PC-3 (cell line): ENCODE data around the gene CRTAC1. TPM values are rescaled to one million over a fixed set of nuclear protein-coding genes. Genes with fewer than 3 reads are reported as not detected.

ENCODE experiments used
- ATAC-seq: fragments of 200-7000 bp; cut with Tn5 transposase; 2 replicates; pipeline ENCODE4 v1.9.1; 2020; ENCODE audit warnings: mild to moderate bottlenecking, moderate library complexity
- BruUV-seq: library from RNA; stranded (reverse); fragments of 400-500 nt; replicated peaks from 2 replicates; lab custom pipeline; 2021; lab: Mats Ljungman, UMichigan
- CTCF ChIA-PET: fragments of 300-600 bp; sonication (Branson Sonifier 250); formaldehyde crosslinking; loops from one replicate; lab custom pipeline; 2022; ENCODE audit warnings: antibody characterized with exemption; lab: Charles Lee
- POLR2A ChIA-PET: fragments of 300-600 bp; sonication (Branson Sonifier 250); formaldehyde crosslinking; loops from one replicate; lab custom pipeline; 2022; ENCODE audit warnings: antibody characterized with exemption; ENCODE audit not compliant: unreplicated experiment; lab: Charles Lee
- DNase-seq: peaks from one replicate; pipeline ENCODE4 v3.0.0-alpha.2; 2015
- H2AFZ ChIP-seq: fragments of 300-600 bp; sonication (generic); 2 replicates; pipeline ENCODE4 v1.6.0; 2016; ENCODE audit warnings: antibody characterized with exemption, low read length
- H3F3A ChIP-seq: fragments of 300-600 bp; sonication (generic); one replicate; pipeline ENCODE4 v1.6.0; 2017; ENCODE audit warnings: antibody characterized with exemption, low read length, control low read depth, mild to moderate bottlenecking; ENCODE audit not compliant: unreplicated experiment
- H3K27ac ChIP-seq: fragments of 300-600 bp; sonication (generic); 2 replicates; pipeline ENCODE4 v1.5.1; 2016; ENCODE audit warnings: mild to moderate bottlenecking, low read length
- H3K27me3 ChIP-seq: fragments of 300-600 bp; sonication (generic); 2 replicates; pipeline ENCODE4 v1.6.1; 2016; ENCODE audit warnings: low read length, mixed read lengths
- H3K36me3 ChIP-seq: fragments of 300-600 bp; sonication (generic); 2 replicates; pipeline ENCODE4 v1.6.1; 2016; ENCODE audit warnings: low read depth, mixed run types, low read length, mixed read lengths
- H3K4me1 ChIP-seq: fragments of 300-600 bp; sonication (generic); 2 replicates; pipeline ENCODE4 v1.5.1; 2016; ENCODE audit warnings: low read length; ENCODE audit not compliant: insufficient read depth
- H3K4me2 ChIP-seq: fragments of 300-600 bp; sonication (generic); 2 replicates; pipeline ENCODE4 v1.6.0; 2016; ENCODE audit warnings: low read length
- H3K4me3 ChIP-seq: fragments of 300-600 bp; sonication (generic); 2 replicates; pipeline ENCODE4 v1.5.1; 2016; ENCODE audit warnings: mild to moderate bottlenecking, low read length, mixed read lengths
- H3K79me2 ChIP-seq: fragments of 300-600 bp; sonication (generic); 2 replicates; pipeline ENCODE4 v1.6.1; 2017; ENCODE audit warnings: low read length, mixed read lengths
- H3K9ac ChIP-seq: fragments of 300-600 bp; sonication (generic); 2 replicates; pipeline ENCODE4 v1.6.0; 2016; ENCODE audit warnings: mild to moderate bottlenecking, low read length
- H3K9me2 ChIP-seq: fragments of 300-600 bp; sonication (generic); replicated peaks from 2 replicates; pipeline ENCODE4 v1.6.1; 2016; ENCODE audit warnings: mixed run types, low read length, mixed read lengths
- H3K9me3 ChIP-seq: fragments of 300-600 bp; sonication (generic); 2 replicates; pipeline ENCODE4 v1.6.1; 2016; ENCODE audit warnings: low read length, mixed read lengths
- H4K20me1 ChIP-seq: fragments of 300-600 bp; sonication (generic); 2 replicates; pipeline ENCODE4 v1.6.1; 2016; ENCODE audit warnings: low read length, mixed read lengths
- EZH2 ChIP-seq: fragments of 300-600 bp; sonication (generic); IDR thresholded peaks from one replicate; pipeline ENCODE4 v1.6.1; 2017; ENCODE audit warnings: antibody characterized with exemption, mild to moderate bottlenecking, low read length; ENCODE audit not compliant: unreplicated experiment
- EZH2phosphoT487 ChIP-seq: fragments of 300-600 bp; sonication (generic); IDR thresholded peaks from 2 replicates; pipeline ENCODE4 v1.6.1; 2018; ENCODE audit warnings: mild to moderate bottlenecking, antibody characterized with exemption, low read length, borderline replicate concordance
- intact Hi-C: fragments of 100-400 bp; cut with micrococcal nuclease; formaldehyde crosslinking; loops from 2 replicates; pipeline ENCODE4 v1.9.0; 2023
- total RNA-seq: library from RNA; depleted of rRNA; stranded (reverse); fragments of >200 nt; gene quantifications from 2 replicates; pipeline ENCODE4 v1.2.3, GENCODE V29; 2014
- TF ChIP-seq, protein P1 (sequence below): fragments of 300-600 bp; sonication (generic); conservative IDR thresholded peaks from 2 replicates; pipeline ENCODE4 v1.5.1; 2017; ENCODE audit warnings: antibody characterized with exemption, low read depth, mild to moderate bottlenecking, low read length

CRTAC1 gene
- total RNA-seq, 1 experiment from 2014 or later: not detected

DNA sequence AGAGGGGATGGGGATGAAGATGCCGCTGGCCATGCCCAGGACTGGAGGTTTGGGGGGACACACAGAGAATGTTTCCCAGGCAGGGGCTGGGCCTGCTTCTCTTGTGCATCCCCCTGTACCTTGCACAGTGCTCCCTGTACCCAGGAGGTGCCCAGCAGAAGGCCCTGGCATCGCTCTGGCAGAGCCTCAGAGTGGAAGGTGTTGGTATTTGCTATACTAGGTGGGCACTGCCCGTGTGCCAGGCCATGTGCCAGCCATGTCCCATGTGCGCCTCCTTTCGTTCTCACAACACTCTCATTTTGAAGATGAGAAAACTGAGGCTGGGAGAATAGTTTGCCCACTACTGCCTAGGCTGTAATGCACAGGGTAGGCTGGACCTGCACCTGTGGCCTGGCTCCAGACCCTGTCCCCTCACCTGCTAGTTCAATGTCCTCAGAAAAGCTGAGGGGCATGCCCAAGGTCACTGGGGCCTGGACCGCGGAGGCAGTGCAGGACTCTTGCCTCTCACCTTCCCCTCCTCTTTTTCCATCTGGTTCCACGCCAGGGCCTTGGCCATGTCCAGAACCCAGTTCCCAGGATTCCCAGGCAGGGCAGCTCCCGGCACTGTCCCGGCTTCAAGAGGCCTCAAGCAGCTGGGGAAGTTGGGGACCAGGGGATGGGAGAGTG lies 116.1 kb downstream of the CRTAC1 start:
- Histone ChIP-seq H3K4me1 (no peaks in the 10 kb centered on the region), H3K36me3 (no peaks in the 10 kb centered on the region; the same call in 1 of the 2 replicates), H3K9me3 (no peaks in the 10 kb centered on the region), H3K79me2 (no peaks in the 10 kb centered on the region), H3K27ac (no peak overlapping the region), H3F3A (no peaks in the 10 kb centered on the region), H3K9ac (no peak overlapping the region), H3K4me3 (0 out of 2 replicates have a peak overlapping the region, but pooled peaks have one; percentile 15), H4K20me1 (no peaks in the 10 kb centered on the region), H3K9me2 (no peaks in the 10 kb centered on the region), H2AFZ (peak overlapping the region; percentile 59; the same call in 1 of the 2 replicates), H3K27me3 (peaks cover 4% of the 10 kb centered on the region), H3K4me2 (peak overlapping the region; percentile 53)
- POLR2A ChIA-PET: no interaction called here
- intact Hi-C loops: loop anchor here (1.0 kb wide), 1 partner anchor 127 kb away; no protein-coding TSS in a partner anchor
- no TSS peak for BruUV-seq
- no peak for TF ChIP-seq EZH2
- TF ChIP-seq, protein P1, sequence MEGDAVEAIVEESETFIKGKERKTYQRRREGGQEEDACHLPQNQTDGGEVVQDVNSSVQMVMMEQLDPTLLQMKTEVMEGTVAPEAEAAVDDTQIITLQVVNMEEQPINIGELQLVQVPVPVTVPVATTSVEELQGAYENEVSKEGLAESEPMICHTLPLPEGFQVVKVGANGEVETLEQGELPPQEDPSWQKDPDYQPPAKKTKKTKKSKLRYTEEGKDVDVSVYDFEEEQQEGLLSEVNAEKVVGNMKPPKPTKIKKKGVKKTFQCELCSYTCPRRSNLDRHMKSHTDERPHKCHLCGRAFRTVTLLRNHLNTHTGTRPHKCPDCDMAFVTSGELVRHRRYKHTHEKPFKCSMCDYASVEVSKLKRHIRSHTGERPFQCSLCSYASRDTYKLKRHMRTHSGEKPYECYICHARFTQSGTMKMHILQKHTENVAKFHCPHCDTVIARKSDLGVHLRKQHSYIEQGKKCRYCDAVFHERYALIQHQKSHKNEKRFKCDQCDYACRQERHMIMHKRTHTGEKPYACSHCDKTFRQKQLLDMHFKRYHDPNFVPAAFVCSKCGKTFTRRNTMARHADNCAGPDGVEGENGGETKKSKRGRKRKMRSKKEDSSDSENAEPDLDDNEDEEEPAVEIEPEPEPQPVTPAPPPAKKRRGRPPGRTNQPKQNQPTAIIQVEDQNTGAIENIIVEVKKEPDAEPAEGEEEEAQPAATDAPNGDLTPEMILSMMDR: no peak
- TF ChIP-seq EZH2phosphoT487: no peak
- CTCF ChIA-PET: interaction anchor here (0.6 to 1.5 kb wide), 2 partner anchors 127 to 220 kb away, joined by 3 to 14 read pairs; partner anchors contain the start of gene R3HCC1L
- ATAC-seq (peak; percentile 34), DNase-seq (no peak)

DNA sequence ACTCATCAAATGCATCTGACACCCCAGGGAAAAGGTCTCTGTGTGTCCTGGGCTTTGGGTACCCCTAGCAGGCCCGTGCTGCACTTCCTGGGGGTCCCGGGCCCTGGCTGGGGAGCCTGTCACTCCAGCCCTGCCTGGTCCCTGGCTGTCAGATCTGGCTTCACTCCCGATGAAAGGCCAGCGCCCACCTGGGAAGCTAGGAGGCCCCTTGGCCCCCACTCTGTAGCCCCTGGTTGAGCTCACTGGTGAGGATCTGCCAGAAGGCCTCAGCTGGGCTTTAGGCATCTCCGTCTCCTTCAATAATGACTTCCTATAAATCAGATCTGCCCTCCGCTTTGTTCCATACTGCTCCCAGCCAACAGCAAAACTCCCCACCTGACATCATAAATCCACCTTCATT lies 116.8 kb downstream of the CRTAC1 start:
- Histone ChIP-seq H4K20me1 (no peaks in the 10 kb centered on the region), H3K79me2 (no peaks in the 10 kb centered on the region), H2AFZ (no peak overlapping the region), H3K36me3 (no peaks in the 10 kb centered on the region; the same call in 1 of the 2 replicates), H3K4me1 (no peaks in the 10 kb centered on the region), H3K27me3 (peaks cover 10% of the 10 kb centered on the region), H3K9ac (no peak overlapping the region), H3K9me2 (no peaks in the 10 kb centered on the region), H3K4me3 (no peak overlapping the region), H3K4me2 (no peak overlapping the region), H3F3A (no peaks in the 10 kb centered on the region), H3K9me3 (no peaks in the 10 kb centered on the region), H3K27ac (no peak overlapping the region)
- intact Hi-C loops: loop anchor here (1.0 kb wide), 1 partner anchor 128 kb away; no protein-coding TSS in a partner anchor
- no TSS peak for BruUV-seq
- ChIA-PET POLR2A (no interaction called here), CTCF (no interaction called here)
- DNase-seq (no peak), ATAC-seq (no peak)
- TF ChIP-seq EZH2: no peak
- TF ChIP-seq, protein P1: no peak
- no peak for TF ChIP-seq EZH2phosphoT487

DNA sequence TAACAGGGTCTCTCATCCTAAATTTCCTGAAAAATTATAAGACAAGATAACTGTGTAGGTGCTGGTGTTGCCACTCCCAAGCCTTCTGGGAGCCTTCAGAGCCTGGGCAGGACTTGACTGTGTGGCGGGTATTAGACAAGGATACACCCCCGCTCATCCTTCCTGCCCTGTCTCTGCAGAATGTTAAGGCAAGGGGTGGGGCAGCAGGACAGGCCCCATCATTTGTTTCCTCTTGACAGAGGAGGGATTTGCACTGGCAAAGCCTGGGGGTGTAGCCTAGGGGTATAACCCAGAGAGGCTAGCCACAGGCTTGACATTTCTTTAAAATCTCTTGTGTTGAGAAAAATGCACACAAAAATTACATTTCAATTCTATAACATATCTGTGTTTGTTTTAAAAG lies 117.2 kb downstream of the CRTAC1 start:
- TF ChIP-seq EZH2 (no peak), EZH2phosphoT487 (no peak)
- TF ChIP-seq, protein P1: no peak

More for the DNA sequence above, 117.2 kb downstream of the CRTAC1 start:
- Histone ChIP-seq H3K27ac (no peak overlapping the region), H3K36me3 (no peaks in the 10 kb centered on the region; the same call in 1 of the 2 replicates), H2AFZ (no peak overlapping the region), H3K9ac (no peak overlapping the region), H3K4me3 (no peak overlapping the region), H3K4me2 (no peak overlapping the region), H3K4me1 (no peaks in the 10 kb centered on the region), H3K27me3 (peaks cover 14% of the 10 kb centered on the region), H3K9me2 (no peaks in the 10 kb centered on the region), H3F3A (no peaks in the 10 kb centered on the region), H3K9me3 (no peaks in the 10 kb centered on the region), H3K79me2 (no peaks in the 10 kb centered on the region), H4K20me1 (no peaks in the 10 kb centered on the region)
- intact Hi-C loops: no loop called here
- CTCF ChIA-PET: no interaction called here
- POLR2A ChIA-PET: no interaction called here
- ATAC-seq: no peak
- BruUV-seq: no TSS peak
- DNase-seq: no peak
